Panc1 (cell line): ENCODE measurements around the gene CELA2B. TPM values are rescaled to one million over a fixed set of nuclear protein-coding genes. Genes with fewer than 3 reads are reported as not detected.
"Not testable (repeated sequence)": the region's sequence is repeated elsewhere in the genome, so short reads cannot be mapped to it uniquely, and the experiment has no call there.

ENCODE experiments used
- ATAC-seq: fragments of 200-7000 bp; cut with Tn5 transposase; 2 replicates; pipeline ENCODE4 v1.9.1; 2020; ENCODE audit warnings: mild to moderate bottlenecking, moderate library complexity
- BruUV-seq: library from RNA; stranded (reverse); fragments of 400-500 nt; replicated peaks from 2 replicates; lab custom pipeline; 2021; lab: Mats Ljungman, UMichigan
- CTCF ChIA-PET: fragments of 300-600 bp; sonication (Branson Sonifier 250); formaldehyde crosslinking; loops from one replicate; lab custom pipeline; 2022; ENCODE audit warnings: antibody characterized with exemption; lab: Charles Lee
- POLR2A ChIA-PET: fragments of 300-600 bp; sonication (Branson Sonifier 250); formaldehyde crosslinking; loops from one replicate; lab custom pipeline; 2022; ENCODE audit warnings: antibody characterized with exemption; lab: Charles Lee
- DNase-seq: peaks from one replicate; pipeline ENCODE4 v3.0.0-alpha.2; 2010; ENCODE audit warnings: low read depth, low spot score
- H3K27ac ChIP-seq: 2 replicates; pipeline ENCODE4 v1.5.1; 2011; ENCODE audit warnings: mild to moderate bottlenecking, low read length, inconsistent platforms
- H3K27me3 ChIP-seq: fragments of 200-500 bp; sonication (Bioruptor generic); 2 replicates; pipeline ENCODE4 v1.6.0; 2014; ENCODE audit warnings: low read length, inconsistent platforms; ENCODE audit not compliant: control insufficient read depth, insufficient read depth
- H3K36me3 ChIP-seq: fragments of 200-500 bp; sonication (Bioruptor generic); 2 replicates; pipeline ENCODE4 v1.5.1; 2014; ENCODE audit warnings: inconsistent platforms, mild to moderate bottlenecking, low read length, moderate library complexity; ENCODE audit not compliant: control insufficient read depth, insufficient read depth
- H3K4me1 ChIP-seq: 2 replicates; pipeline ENCODE4 v1.5.1; 2011; ENCODE audit warnings: inconsistent platforms, mild to moderate bottlenecking, low read length, moderate library complexity; ENCODE audit not compliant: control insufficient read depth, insufficient read depth
- H3K4me3 ChIP-seq, 2 experiments: 2 replicates each; pipeline ENCODE4 v1.5.1; 2011 to 2012; ENCODE audit warnings: low read depth in 2 of 2, low read length in 2 of 2, mild to moderate bottlenecking in 2 of 2, inconsistent platforms in 1 of 2, moderate library complexity in 1 of 2
- H3K9me3 ChIP-seq: fragments of 200-500 bp; sonication (Bioruptor generic); 2 replicates; pipeline ENCODE4 v1.5.1; 2014; ENCODE audit warnings: low read depth, mild to moderate bottlenecking, inconsistent platforms, low read length, moderate library complexity; ENCODE audit not compliant: control insufficient read depth, insufficient read depth
- CTCF ChIP-seq: fragments of 450-650 bp; IDR thresholded peaks from 2 replicates; pipeline ENCODE4 v1.5.1; 2017; ENCODE audit warnings: mild to moderate bottlenecking
- POLR2AphosphoS5 ChIP-seq: IDR thresholded peaks from 2 replicates; pipeline ENCODE4 v1.6.1; 2012; ENCODE audit warnings: mild to moderate bottlenecking, low read depth, low read length, moderate library complexity
- REST ChIP-seq, 2 experiments: IDR thresholded peaks; 2 replicates each; pipeline ENCODE4 v1.6.1; 2011 to 2012; ENCODE audit warnings: low read depth in 2 of 2, control low read depth in 1 of 2, low read length in 1 of 2, mild to moderate bottlenecking in 1 of 2, moderate library complexity in 1 of 2; ENCODE audit not compliant: insufficient read depth in 1 of 2
- SIN3A ChIP-seq: IDR thresholded peaks from 2 replicates; pipeline ENCODE4 v1.6.1; 2012; ENCODE audit warnings: low read depth, mild to moderate bottlenecking, low read length, moderate library complexity, borderline replicate concordance; ENCODE audit not compliant: insufficient read depth
- TCF7L2 ChIP-seq: IDR thresholded peaks from 2 replicates; pipeline ENCODE4 v1.6.1; 2011; ENCODE audit warnings: mild to moderate bottlenecking, low read depth, low read length, inconsistent platforms
- in situ Hi-C: cut with HindIII; loops from 2 replicates; pipeline ENCODE4 v1.10.0; 2016; ENCODE audit warnings: low sequenced_read_pairs, low pct_unique_long_range_greater_than_20kb
- intact Hi-C: fragments of 100-400 bp; cut with micrococcal nuclease; formaldehyde crosslinking; loops from one replicate; pipeline ENCODE4 v1.10.0; 2022; ENCODE audit not compliant: unreplicated experiment
- total RNA-seq: library from RNA; stranded (reverse); gene quantifications from one replicate; pipeline ENCODE4 v1.2.1, GENCODE V29; 2021; ENCODE audit not compliant: unreplicated experiment

The CELA2B gene
- total RNA-seq, 1 experiment from 2014 or later, result not detected

- H3K27ac ChIP-seq, result not testable (repeated sequence)
These were observed 15.1 kb downstream of the CELA2B start for GRCh38 chr1:15491010-15491409.

GRCh38 chr1:15492596-15492995, 16.7 kb downstream of the CELA2B start:
- no peak for TF ChIP-seq SIN3A
- no peak for TF ChIP-seq REST (IDR thresholded peaks at IDR 0.05; ENCODE audit: insufficient read depth in 1 of 2, low read depth in 2 of 2, low read length in 1 of 2)
- TF ChIP-seq CTCF, result no peak
- no peak for TF ChIP-seq POLR2AphosphoS5
- TF ChIP-seq TCF7L2, result no peak
- BruUV-seq, result no TSS peak

More at GRCh38 chr1:15491010-15491409, 15.1 kb downstream of the CELA2B start:
- H3K9me3 ChIP-seq, ATAC-seq, BruUV-seq, POLR2A ChIA-PET, intact Hi-C loops, H3K36me3 ChIP-seq, H3K4me3 ChIP-seq, H3K4me1 ChIP-seq, H3K27me3 ChIP-seq, CTCF ChIA-PET, in situ Hi-C loops, DNase-seq: not testable (repeated sequence)

GRCh38 chr1:15493869-15494390, 18.0 kb downstream of the CELA2B start:
- Histone ChIP-seq H3K36me3 (no peaks in the 10 kb centered on the region), H3K4me1 (no peaks in the 10 kb centered on the region), H3K27me3 (no peaks in the 10 kb centered on the region), H3K4me3 (no peak overlapping the region), H3K27ac (no peak overlapping the region), H3K9me3 (no peaks in the 10 kb centered on the region)
- no peak for ATAC-seq
- intact Hi-C loops (no loop called here), in situ Hi-C loops (no loop called here)
- ChIA-PET CTCF (interaction anchor here (0.6 kb wide), 2 partner anchors 30 to 171 kb away, joined by 3 to 7 read pairs; partner anchors contain the start of gene CASP9), POLR2A (no interaction called here)
- BruUV-seq, result no TSS peak
- DNase-seq, result no peak
- TF ChIP-seq SIN3A, result no peak
- TF ChIP-seq REST (IDR thresholded peaks at IDR 0.05; ENCODE audit: insufficient read depth in 1 of 2, low read depth in 2 of 2, low read length in 1 of 2), result no peak
- no peak for TF ChIP-seq CTCF
- TF ChIP-seq POLR2AphosphoS5, result no peak
- no peak for TF ChIP-seq TCF7L2

More at GRCh38 chr1:15492596-15492995, 16.7 kb downstream of the CELA2B start:
- DNase-seq, result no peak
- no peaks in the 10 kb centered on the region for H3K27me3 ChIP-seq
- in situ Hi-C loops, result no loop called here
- no peak; the same call in 1 of the 2 replicates for ATAC-seq
- CTCF ChIA-PET, result no interaction called here
- no peaks in the 10 kb centered on the region for H3K9me3 ChIP-seq
- intact Hi-C loops, result no loop called here
- no peaks in the 10 kb centered on the region for H3K36me3 ChIP-seq
- no peak overlapping the region for H3K27ac ChIP-seq
- POLR2A ChIA-PET, result no interaction called here
- no peak overlapping the region for H3K4me3 ChIP-seq
- no peaks in the 10 kb centered on the region for H3K4me1 ChIP-seq
